Endothelial cell (in vitro differentiated cells): ENCODE measurements around the gene ICAM5. TPM values are rescaled to one million over a fixed set of nuclear protein-coding genes. Genes with fewer than 3 reads are reported as not detected.
A peak's percentile ranks its signal among the peaks of the same experiment; 100 is the strongest.

Source experiments
- DNase-seq: peaks from one replicate; pipeline ENCODE4 v3.0.0; 2021; ENCODE audit warnings: low spot score
- H3K27ac Mint-ChIP-seq: one replicate; pipeline ENCODE4 v1.8.0; 2021; ENCODE audit warnings: mixed read lengths, inconsistent platforms; ENCODE audit not compliant: unreplicated experiment
- H3K27me3 Mint-ChIP-seq: one replicate; pipeline ENCODE4 v1.8.0; 2021; ENCODE audit warnings: mild to moderate bottlenecking, moderate library complexity, mixed read lengths, inconsistent platforms; ENCODE audit not compliant: unreplicated experiment
- H3K36me3 Mint-ChIP-seq: one replicate; pipeline ENCODE4 v1.8.0; 2021; ENCODE audit warnings: mild to moderate bottlenecking, low read depth, mixed read lengths, inconsistent platforms; ENCODE audit not compliant: unreplicated experiment
- H3K4me1 Mint-ChIP-seq: one replicate; pipeline ENCODE4 v1.8.0; 2021; ENCODE audit warnings: mild to moderate bottlenecking, mixed read lengths, inconsistent platforms; ENCODE audit not compliant: unreplicated experiment
- H3K4me3 Mint-ChIP-seq: one replicate; pipeline ENCODE4 v1.8.0; 2021; ENCODE audit warnings: mild to moderate bottlenecking, mixed read lengths, inconsistent platforms; ENCODE audit not compliant: unreplicated experiment
- H3K9me3 Mint-ChIP-seq: one replicate; pipeline ENCODE4 v1.8.0; 2021; ENCODE audit warnings: mixed read lengths, inconsistent platforms; ENCODE audit not compliant: unreplicated experiment
- total RNA-seq: library from RNA; stranded (reverse); fragmentation: NEBNext Ultra II Directional; extraction: Animal tissue kit (Norgen Biotek cat#: 25700); gene quantifications from one replicate; pipeline ENCODE4 v1.2.1, GENCODE V29; 2021; ENCODE audit not compliant: unreplicated experiment
- TF ChIP-seq, protein P1 (sequence below): fragments of 200-600 bp; sonication (generic); IDR thresholded peaks from one replicate; pipeline ENCODE4 v1.5.0; 2021; ENCODE audit warnings: antibody characterized with exemption; ENCODE audit not compliant: unreplicated experiment

Gene ICAM5
- total RNA-seq, 1 donor from 2014 or later, result not detected

- peaks cover 4% of the 10 kb centered on the region for H3K4me1 Mint-ChIP-seq
- peaks cover 12% of the 10 kb centered on the region for H3K27me3 Mint-ChIP-seq
- peak overlapping the region; percentile 34 for H3K27ac Mint-ChIP-seq
- DNase-seq, result no peak
- TF ChIP-seq, protein P1, sequence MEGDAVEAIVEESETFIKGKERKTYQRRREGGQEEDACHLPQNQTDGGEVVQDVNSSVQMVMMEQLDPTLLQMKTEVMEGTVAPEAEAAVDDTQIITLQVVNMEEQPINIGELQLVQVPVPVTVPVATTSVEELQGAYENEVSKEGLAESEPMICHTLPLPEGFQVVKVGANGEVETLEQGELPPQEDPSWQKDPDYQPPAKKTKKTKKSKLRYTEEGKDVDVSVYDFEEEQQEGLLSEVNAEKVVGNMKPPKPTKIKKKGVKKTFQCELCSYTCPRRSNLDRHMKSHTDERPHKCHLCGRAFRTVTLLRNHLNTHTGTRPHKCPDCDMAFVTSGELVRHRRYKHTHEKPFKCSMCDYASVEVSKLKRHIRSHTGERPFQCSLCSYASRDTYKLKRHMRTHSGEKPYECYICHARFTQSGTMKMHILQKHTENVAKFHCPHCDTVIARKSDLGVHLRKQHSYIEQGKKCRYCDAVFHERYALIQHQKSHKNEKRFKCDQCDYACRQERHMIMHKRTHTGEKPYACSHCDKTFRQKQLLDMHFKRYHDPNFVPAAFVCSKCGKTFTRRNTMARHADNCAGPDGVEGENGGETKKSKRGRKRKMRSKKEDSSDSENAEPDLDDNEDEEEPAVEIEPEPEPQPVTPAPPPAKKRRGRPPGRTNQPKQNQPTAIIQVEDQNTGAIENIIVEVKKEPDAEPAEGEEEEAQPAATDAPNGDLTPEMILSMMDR, result no peak
- H3K9me3 Mint-ChIP-seq, result no peaks in the 10 kb centered on the region
- H3K4me3 Mint-ChIP-seq, result peak overlapping the region; percentile 77
- H3K36me3 Mint-ChIP-seq, result peaks cover 35% of the 10 kb centered on the region
Measured at GRCh38 chr19:10256970-10257615, 32.7 kb upstream of the ICAM5 start.

GRCh38 chr19:10258080-10258710 lies 31.6 kb upstream of the ICAM5 start:
- Mint-ChIP-seq H3K9me3 (no peaks in the 10 kb centered on the region), H3K36me3 (peaks cover 35% of the 10 kb centered on the region)

DNA sequence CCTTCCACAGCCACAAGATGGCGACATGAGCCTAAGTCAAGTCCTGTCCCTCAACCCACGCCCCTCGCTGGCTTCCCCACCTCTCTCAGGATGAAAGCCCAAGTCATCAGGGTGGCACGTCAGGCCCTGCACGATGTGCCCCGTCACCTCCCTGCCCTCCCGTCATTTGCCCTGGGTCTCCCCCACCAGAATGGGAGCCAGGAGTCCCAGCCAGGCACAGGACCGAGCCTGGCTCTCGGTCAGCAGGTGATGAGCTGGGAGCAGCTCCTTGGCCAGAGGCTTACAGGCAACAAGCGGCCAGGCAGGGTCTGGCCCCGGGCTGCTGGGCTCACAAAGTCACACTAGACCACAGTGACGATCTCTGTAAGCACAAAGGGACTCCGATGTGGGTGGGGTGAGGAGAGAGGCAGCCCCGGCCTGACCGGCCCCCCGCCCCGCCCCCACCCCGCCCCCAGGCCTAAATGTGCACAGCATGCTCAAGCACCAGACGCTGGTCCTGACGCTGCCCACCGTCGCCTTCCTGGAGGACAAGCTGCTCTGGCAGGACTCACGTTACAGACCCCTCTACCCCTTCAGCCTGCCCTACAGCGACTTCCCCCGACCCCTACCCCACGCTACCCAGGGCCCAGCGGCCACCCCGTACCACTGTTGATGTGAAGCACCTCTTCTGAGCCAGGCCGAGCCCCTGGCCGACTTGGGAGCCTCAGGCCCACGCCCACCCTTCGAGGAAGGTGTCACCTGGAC lies 30.4 kb upstream of the ICAM5 start:
- H3K27me3 Mint-ChIP-seq, result peaks cover 9% of the 10 kb centered on the region
- H3K4me3 Mint-ChIP-seq, result no peak overlapping the region

More at GRCh38 chr19:10258080-10258710, 31.6 kb upstream of the ICAM5 start:
- DNase-seq, result no peak
- H3K4me1 Mint-ChIP-seq, result no peaks in the 10 kb centered on the region
- H3K4me3 Mint-ChIP-seq, result peak overlapping the region; percentile 31
- H3K27me3 Mint-ChIP-seq, result peaks cover 12% of the 10 kb centered on the region
- no peak overlapping the region for H3K27ac Mint-ChIP-seq
- TF ChIP-seq, protein P1, result no peak

DNA sequence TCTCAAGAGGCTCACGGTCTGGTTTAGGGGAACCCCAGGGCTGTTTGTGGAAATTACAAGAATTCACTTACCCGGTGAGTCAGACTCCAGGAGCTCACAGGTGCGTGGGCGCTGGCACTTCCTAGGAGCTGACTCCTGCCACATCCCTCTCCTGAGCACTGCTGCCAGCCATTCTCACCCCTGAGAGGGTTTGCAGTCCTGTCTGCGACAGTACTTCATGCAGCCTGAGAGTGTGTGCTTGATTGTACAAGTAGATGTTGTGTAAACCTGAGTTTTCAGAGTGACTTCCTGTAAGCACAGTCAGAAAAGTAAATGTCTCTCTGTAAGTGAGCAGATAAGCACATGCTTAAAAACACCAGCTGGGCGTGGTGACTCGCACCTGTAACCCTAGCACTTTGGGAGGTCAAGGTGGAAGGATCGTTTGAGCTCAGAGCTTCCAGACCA lies 29.6 kb upstream of the ICAM5 start:
- Mint-ChIP-seq H3K9me3 (no peaks in the 10 kb centered on the region), H3K27ac (no peak overlapping the region), H3K36me3 (peaks cover 22% of the 10 kb centered on the region), H3K4me1 (no peaks in the 10 kb centered on the region), H3K27me3 (peaks cover 9% of the 10 kb centered on the region), H3K4me3 (no peak overlapping the region)
- TF ChIP-seq, protein P1, result no peak
- DNase-seq, result no peak

More for the DNA sequence above, 30.4 kb upstream of the ICAM5 start:
- Mint-ChIP-seq H3K36me3 (peaks cover 27% of the 10 kb centered on the region), H3K27ac (no peak overlapping the region), H3K4me1 (no peaks in the 10 kb centered on the region), H3K9me3 (no peaks in the 10 kb centered on the region)
- DNase-seq, result peak; percentile 93
- TF ChIP-seq, protein P1, result peak; percentile 82
